ENCODE data around the gene GPC1.
"Not testable (repeated sequence)": the region's sequence is repeated elsewhere in the genome, so short reads cannot be mapped to it uniquely, and the experiment has no call there.

GPC1 gene, protein sequence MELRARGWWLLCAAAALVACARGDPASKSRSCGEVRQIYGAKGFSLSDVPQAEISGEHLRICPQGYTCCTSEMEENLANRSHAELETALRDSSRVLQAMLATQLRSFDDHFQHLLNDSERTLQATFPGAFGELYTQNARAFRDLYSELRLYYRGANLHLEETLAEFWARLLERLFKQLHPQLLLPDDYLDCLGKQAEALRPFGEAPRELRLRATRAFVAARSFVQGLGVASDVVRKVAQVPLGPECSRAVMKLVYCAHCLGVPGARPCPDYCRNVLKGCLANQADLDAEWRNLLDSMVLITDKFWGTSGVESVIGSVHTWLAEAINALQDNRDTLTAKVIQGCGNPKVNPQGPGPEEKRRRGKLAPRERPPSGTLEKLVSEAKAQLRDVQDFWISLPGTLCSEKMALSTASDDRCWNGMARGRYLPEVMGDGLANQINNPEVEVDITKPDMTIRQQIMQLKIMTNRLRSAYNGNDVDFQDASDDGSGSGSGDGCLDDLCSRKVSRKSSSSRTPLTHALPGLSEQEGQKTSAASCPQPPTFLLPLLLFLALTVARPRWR

DNA sequence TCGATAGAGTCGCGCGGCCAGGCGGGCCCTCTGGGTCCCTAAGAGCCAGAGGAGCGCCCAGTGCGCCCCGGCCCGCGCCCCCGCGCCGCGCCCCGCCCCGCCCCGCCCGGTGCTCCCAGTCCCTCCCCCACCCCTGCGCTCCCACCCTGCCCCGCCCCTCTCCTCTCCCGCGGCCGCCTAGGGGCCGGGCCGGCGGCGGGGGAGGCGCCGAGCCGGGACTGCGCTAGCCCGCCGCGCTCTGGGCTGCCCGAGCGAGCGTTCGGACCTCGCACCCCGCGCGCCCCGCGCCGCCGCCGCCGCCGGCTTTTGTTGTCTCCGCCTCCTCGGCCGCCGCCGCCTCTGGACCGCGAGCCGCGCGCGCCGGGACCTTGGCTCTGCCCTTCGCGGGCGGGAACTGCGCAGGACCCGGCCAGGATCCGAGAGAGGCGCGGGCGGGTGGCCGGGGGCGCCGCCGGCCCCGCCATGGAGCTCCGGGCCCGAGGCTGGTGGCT, at the start of gene GPC1:
Gene GPC1, plus strand, starts transcription at position 207 of the 491 bp plus-strand sequence. Its CDS starts 256 bp downstream, at position 463.
- DNase-seq: peak; percentile 86

DNA sequence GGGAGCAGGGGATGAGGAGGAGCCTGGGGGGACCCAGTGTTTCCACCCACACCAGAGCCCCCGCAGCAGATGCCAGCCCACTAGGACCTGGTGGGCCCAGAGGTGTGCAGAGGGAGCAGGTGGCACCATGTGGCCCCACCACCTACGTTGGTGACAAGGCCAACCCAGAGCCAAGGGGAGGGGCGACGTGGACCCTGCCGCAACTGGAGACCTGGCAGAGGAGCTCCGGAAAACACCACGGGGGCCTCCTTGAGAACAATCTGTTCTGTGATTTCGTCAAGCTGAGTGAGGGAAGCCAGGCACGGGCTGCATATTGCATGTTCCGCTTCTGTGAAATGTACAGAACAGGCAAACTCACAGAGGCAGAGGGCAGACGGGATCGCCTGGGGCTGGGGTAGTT, 49.1 kb upstream of the GPC1 start:
- no peak for DNase-seq

DNA sequence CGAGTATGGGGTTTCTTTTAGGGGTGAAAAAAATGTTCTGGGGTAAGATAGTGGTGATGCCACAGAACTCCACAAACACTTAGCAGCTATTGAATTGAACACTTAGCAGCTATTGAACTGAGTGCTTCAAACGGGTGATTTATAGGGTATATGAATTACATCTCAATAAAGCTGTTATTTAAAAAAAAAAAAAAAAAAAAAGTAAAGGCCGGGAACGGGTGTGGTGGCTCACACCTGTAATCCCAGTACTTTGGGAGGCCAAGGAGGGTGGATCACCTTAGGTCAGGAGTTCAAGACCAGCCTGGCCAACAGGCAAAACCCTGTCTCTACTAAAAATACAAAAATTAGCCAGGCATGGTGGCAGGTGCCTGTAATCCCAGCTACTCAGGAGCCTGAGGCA, 48.7 kb upstream of the GPC1 start:
- DNase-seq: not testable (repeated sequence)

DNA sequence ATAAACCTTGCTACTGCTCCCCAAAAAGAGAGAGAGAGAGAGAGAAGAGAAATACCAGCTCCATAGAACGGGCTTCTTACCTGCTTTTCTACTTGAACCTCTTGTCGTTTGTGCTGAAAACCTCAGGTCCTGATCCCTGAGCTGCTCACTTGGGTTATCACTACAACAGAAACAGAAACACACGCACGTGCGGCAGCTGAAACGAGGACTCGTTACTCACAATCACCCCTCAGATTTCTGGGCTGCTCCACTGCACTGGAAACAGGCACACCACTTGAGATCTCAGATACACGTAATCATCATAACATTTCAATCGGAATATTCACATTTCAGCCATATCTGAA, 48.2 kb upstream of the GPC1 start:
- no peak for DNase-seq

DNA sequence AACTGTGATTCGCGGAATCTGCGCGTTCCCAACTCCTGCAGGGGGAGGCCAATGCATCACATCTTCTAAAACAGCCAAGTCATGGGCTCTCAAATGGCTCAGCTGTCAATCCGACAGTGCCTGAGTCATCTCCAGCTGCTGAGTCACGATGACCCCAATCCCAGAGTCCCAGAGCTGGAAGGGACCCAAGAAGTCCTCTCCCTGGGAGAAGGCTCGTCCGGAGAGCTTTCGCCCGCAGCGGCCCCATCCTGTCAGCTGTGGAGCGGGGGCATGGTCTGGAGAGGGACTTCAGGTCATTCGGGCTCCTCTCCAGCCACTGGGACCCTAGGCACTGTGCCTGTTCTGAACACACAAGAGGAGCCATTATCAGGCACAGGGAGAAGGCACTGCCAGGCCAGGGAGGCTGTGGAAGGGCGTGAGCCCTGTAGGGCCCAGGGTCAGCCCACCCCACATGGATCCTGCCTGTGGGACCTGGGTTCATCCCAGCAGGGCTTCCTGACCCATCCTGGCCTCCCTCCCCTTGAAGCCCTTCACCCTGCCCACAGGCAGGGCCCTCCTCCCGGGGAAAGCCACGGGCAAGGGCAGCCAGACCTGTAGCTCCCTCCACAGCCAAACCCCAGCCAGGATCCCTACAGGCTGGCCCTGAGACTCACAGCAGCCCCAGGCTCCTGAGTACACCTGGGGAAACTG, 47.6 kb upstream of the GPC1 start:
- DNase-seq: no peak

DNA sequence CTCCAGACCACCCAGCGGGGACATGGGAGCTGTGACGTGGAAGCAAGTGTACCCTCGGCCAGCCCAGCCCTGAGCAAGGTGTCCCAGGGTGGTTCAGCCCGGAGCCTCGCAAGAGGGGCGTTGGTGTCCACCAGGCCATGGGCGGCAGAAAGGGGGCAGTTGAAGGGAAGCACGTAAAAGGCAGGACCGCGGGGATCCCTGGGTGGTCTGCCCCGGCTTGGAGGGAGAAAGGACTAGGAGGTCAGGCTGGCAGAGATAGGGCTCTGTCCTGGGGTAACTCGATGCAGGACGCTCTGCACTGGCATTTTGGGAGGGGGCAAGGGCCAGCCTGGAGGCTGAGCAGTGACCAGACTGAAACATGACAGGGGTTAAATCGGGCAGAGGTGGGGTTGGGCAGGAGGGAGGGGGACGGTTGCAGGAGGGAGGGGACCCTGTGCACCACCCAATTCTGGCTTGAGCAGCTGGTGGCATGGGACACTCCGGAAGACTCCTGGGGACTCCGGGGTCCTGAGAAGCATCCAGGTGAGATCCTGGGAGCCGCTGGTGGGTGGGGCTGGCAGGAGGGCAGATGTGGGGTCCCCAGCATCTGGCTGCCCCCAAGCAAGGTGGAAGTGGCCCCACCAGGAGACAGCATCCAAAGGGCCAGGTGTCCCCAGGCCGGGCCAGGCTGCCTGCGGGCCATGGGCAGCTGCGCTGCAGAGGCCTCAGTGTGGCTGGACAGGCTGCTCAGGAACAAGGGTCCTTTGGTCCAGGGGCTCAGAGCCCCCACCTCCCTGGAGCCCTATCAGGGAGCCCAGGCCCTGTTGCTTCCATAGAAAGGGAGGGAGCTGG, 46.8 kb upstream of the GPC1 start:
- DNase-seq: no peak

DNA sequence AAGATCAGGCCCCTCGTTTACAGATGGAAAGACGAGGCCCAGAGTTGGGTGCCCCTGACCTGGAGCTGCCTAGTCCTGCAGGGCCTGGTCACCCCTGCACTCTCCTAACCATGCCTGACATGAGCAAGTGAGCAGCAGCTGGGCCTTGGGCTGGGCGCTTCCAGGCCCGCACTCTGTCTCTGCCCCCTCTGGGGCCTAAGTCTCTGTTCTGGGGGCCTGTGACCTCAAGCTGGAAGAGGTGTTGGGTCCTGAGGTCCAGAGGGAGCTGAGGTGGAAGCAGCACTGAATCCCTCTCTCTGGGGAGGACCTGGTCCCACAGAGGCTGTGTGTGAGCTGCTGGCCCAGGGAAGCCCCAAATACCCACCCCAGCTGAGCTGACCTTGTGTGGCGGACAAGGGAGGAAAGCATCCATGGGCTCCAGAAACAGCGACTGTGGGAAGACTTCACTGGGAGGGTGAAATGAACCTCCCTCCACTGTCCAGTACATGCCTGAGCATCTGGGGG, 46.1 kb upstream of the GPC1 start:
- DNase-seq: no peak

DNA sequence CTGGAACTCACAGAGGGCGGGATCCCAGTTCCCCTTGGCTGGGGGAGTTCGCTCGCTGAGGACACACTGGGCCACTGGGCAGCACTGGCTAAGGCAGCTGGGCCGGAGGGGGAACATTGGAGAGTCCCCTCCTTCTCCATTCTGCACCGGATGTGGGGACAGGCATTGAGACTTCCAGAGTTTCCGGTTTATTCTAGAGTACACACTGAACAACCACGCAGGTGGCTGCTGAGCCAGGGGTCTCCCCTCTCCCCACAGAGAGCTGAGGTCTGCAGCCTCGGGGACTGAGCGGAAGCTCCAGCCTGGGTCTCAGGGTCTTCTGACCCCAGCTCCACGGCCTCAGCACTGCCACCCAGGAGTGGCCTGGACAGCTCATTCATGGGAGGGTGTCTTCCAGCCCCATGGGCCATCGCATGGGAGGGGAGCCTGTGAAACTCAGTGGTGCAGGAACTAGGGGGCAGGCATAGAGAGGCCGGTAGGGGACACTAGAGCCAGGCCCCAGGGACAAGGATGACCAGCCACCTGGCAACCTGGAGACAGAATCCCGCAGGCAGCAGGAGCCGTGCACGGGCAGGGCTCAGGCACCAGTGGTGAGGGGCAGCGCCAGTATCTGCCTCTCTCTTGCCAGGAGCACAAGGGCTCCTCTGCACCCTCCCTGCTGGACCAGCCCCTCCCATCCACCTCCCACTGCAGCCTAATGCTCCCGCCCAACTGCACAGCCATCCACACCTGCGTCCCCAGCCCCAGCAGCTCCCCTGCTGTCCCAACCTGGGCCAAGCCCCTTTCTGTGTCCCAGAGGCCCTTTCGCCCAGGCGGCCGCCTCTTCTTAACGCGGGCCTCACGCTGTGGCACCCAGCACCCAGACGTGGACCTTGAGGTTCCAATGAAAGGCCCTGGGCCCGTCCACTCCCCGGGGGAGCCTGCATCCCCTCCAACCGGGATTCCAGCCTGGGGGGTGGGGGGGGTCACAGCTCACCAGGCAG, 45.1 kb upstream of the GPC1 start:
- no peak for DNase-seq

DNA sequence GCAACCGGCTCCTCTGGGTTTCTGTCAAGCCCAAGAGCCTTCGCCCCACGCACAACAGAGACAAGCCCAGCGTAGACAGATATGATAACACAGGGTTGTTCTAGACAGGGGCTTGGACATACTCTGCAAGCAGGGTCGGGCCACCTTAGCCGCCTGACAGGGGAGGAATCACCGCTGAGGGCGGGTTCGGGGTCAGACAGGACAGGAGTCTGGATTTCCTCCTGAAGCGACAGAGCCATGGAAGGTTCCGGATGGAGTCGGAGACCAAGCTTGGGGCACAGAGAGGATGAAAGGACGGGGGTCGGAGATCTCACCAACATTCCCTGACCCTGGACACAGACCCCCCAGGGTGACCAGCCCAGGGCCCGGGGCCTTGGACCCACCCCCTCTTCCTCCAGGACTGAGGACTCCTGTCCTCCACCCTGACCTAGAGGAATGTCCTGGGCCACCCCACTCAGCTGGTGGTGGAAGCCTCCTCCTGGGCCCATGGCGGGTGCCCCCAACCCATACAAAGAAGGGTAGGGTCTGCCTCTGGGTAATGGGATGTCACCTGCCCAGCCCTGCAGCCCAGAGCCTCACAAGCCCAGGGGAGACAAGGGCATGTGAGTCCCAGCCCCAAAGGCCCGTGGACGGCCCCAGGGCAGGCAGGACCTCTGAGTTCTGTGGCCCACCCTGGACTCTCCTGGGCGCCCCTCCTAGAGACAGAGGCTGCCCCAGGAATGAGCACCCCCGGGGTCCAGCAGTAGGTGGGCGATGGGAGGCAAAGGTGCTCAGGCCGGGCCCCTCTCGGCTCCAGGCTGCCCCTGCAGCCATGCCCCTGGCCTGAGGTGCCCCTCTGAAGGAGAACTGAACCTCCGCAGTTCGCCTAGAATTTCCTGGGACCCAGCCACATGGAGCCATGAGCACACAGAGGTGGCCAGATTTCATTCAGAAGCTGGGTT, 44.1 kb upstream of the GPC1 start:
- DNase-seq: no peak

DNA sequence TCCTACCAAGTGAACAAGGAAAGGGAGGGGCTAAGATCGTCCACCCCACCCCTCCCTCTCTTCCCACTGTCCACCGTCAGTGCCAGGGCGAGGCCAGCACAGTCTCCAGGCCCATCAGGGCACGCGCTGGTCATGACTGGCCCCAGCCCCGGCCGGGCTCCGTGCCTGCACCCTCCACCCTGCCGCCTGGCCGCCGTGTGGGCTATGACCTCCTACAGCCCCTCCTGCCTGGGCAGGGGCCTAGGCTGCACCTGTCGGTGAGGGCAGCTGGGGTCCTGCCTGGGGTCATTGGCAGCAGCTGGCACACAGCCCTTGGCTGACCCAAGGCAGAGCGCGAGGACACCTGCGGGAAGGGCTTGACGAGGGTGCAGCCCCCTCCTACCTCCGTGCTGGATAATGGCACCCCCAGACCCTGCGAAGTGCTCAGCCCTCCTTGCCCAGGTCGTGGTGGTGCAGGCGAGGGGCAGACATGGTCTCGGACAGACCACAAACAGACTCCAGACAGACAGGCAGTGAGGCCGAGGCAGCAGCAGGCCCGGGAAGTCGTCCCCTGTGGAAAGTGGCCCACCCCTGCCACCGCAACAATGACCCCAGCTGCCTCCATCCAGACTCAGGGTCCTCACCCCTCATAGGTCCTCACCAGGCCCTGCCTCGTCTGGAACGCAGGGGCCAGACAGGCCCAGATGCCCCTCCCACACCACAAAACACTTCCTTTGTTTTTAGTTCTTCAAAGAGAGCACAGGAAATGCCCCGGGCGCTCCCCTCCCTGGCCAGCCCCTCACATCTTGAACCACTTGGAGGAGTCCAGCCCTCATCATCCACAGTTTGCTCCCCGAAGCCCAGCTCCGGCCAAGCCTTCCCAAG, 43.1 kb upstream of the GPC1 start:
- no peak for DNase-seq

DNA sequence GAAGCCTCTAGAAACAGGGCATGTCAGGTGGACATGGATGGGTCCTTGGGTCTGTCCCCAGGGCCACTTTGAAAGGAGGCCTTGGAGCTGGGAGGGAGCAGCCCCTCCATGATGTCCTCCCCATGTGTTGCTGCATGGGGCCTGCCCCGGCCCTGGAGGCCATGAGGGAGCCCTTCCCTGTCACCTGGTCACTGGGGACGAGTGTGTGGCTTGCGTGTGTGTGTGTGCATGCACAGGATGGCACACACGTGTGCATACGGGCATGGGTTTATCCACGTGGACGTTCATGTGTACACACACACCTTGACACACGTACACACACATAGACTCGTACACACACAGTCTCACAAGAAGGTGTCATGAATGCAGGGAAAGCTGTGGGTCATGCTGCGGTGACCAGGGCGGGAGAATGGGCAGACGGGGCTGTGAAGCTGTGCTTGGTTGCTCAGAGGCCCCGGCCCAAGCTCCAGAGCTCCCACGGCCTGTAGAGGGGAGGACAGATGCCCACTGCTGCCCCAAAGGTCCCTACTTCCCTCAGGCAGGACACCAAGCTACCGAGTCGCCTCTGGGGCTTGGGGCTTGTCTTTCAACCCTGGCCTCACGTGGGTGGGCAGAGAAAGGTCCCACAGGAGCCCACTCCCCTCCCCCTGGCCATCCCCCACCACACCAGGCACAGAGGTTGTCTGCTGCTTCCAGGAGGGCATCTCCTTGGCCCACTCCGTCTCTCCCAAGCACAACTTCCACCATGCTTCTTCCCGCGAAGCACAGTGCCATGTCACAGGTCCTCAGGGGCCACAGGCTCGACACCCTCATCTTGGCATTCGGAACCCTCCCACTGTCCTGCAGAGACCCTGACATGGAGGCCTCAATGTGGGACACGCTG, 42.3 kb upstream of the GPC1 start:
- DNase-seq: no peak

DNA sequence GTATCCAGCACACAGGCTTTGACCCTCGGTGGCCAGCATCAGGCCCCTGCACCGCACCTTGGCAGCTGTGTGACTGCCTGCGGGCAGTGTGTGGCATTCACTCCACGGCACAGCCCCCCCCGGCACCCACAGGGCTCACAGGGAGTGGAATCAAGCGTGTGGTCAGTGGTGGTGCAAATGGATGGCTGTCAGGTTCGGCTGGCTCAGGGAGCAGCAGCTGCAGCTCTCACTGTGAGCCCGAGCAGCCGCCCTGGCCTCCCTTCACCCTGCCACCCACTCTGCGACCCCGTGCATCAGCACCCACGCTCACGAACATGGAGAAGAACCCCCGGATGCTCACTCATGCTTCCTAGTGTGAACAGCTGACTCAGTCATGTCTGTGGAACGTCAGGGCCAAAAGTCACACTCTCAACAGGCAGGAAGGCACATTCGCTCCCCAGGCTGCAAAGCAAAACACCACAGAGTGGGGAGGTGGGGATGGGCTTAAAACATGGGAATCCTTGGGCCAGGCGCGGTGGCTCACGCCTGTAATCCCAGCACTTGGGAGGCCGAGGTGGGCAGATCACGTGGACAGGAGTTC, 41.5 kb upstream of the GPC1 start:
- no peak for DNase-seq

DNA sequence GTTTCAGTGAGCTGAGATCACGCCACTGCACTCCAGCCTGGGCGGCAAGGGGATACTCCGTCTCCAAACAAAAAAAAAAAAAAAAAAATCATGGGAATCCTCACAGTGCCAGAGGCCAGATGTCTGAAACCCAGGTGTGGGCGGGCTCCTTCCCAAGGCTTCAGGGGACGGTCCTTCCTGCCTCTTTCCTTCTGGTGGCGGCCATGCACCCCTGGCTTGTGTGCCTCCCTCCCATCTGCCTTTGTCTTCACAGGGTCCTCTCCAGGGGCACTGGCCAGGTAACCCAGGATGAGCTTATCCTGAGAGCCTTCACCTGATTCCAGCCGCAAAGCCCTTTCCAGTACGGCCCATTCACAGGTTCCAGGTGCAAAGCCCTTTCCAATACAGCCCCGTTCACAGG, 40.9 kb upstream of the GPC1 start:
- DNase-seq: no peak

DNA sequence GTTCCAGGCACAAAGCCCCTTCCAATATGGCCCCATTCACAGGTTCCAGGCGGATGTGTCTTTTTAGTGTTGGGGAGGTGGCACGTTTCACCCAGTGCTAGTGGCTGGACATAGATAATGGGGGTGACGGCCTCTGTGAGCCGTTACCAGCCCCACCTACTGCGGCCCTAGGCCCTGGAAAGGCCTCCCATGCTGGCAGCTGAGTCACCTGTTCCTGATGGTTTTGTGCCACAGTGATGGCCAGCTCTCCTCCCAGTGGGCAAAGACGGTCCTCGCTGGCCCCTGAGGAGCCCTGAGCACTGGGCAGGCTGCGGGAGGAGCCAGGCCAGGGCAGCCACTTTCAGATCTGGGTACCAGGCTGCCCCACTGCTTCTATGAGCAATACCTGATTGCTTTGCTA, 40.0 kb upstream of the GPC1 start:
- no peak for DNase-seq

DNA sequence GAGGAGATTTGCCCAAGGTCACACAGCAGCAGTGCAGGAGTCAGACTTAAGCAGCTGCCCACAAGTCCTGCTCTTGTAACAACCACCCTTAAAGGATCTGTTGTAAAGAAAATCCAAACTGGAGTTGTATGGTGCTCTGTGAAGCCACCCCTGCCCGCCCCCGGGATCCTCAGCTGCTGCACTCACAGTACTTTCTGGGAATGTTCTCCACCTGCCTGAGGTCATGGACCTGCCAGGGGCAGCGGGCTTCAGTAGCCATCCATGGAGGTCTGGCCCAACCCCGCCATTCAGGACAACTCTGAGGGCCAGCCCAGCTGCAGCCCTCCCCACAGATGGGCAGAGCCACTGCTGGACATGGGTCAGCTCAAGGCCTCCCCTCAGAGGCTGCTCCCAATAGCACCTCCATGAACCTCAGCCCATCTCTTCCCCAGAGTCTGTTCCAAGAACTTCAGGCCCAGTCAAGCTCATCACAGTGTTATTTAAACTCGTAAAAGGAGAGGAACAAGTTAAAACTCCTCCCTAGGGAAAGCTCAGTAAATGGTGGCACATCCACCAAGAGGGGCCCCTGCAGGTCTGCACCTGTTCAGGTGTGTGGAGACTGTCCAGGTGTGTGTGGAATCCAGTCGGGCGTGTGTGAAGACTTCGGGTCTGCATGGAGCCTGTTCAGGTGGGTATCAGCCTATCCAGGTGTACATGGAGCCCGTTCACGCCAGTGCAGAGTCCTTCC, 39.4 kb upstream of the GPC1 start:
- no peak for DNase-seq

DNA sequence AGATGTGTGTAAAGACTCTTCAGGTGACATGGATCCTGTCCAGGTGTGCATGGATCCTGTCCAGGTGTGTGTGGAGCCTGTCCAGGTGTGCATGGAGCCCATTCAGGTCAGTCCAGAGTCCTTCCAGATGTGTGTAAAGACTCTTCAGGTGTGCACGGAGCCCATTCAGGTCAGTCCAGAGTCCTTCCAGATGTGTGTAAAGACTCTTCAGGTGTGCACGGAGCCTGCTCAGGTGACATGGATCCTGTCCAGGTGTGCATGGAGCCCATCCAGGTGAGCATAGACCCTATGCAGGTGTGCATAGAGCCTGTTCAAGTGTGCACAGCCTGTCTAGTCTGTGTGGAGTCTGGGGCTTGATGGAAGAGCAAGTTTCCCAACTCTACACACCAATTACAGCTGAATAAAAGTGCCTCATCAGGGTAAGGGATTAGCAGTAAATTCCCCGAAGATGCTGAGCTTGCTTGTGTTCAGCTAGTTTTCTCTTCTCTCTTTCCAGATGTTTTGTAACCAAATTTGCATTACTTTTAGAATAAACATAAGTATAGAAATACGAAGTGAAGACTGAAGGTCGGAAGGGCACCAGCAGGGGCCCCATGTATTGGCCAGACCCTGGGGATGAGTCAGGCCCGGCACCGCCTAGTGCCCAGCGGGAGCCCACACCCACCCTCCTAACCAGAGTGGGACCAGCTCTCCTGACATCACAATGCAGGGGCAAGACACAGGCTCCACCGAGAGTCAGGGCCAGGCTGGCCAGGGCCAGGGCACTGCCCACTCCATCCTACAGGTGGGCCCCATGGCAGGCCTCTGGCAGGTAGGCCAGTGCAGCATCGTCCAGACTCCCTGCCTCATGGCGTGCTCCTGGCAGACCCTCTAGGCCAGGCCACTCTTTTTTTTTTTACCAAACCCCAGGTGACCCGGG, 38.6 kb upstream of the GPC1 start:
- DNase-seq: no peak
